OCI-LY7 (cell line): Measurements from ENCODE around the gene RYK. TPM values are rescaled to one million over a fixed set of nuclear protein-coding genes. Genes with fewer than 3 reads are reported as not detected.

Experiments
- BruUV-seq: library from RNA; stranded (reverse); fragments of 400-500 nt; replicated peaks from 2 replicates; lab custom pipeline; 2021; lab: Mats Ljungman, UMichigan
- CTCF ChIA-PET: fragments of 300-600 bp; sonication (Branson Sonifier 250); formaldehyde crosslinking; loops from one replicate; lab custom pipeline; 2022; ENCODE audit warnings: antibody characterized with exemption; ENCODE audit not compliant: unreplicated experiment; lab: Charles Lee
- POLR2A ChIA-PET: fragments of 300-600 bp; sonication (Branson Sonifier 250); formaldehyde crosslinking; loops from one replicate; lab custom pipeline; 2022; ENCODE audit warnings: antibody characterized with exemption; lab: Charles Lee
- DNase-seq: peaks from one replicate; pipeline ENCODE4 v3.0.0-alpha.2; 2015; ENCODE audit warnings: low spot score
- H2AFZ ChIP-seq: fragments of 200-600 bp; sonication (generic), shearing (Covaris generic); 2 replicates; pipeline ENCODE4 v1.6.1; 2014; ENCODE audit warnings: mild to moderate bottlenecking, antibody characterized with exemption, low read length, moderate library complexity
- H3K27ac ChIP-seq: fragments of 200-600 bp; sonication (generic); 2 replicates; pipeline ENCODE4 v1.5.1; 2014; ENCODE audit warnings: mixed run types, low read depth, mild to moderate bottlenecking, moderate library complexity, low read length, inconsistent platforms; ENCODE audit not compliant: poor library complexity, severe bottlenecking
- H3K36me3 ChIP-seq: fragments of 200-600 bp; sonication (generic); 2 replicates; pipeline ENCODE4 v1.6.1; 2014; ENCODE audit warnings: mild to moderate bottlenecking, antibody characterized with exemption, low read length, moderate library complexity, mixed read lengths; ENCODE audit not compliant: insufficient read depth
- H3K4me1 ChIP-seq: fragments of 200-600 bp; sonication (generic); 2 replicates; pipeline ENCODE4 v1.5.1; 2014; ENCODE audit warnings: mild to moderate bottlenecking, low read length; ENCODE audit not compliant: insufficient read depth, poor library complexity, severe bottlenecking
- H3K4me2 ChIP-seq: fragments of 200-600 bp; sonication (generic); 2 replicates; pipeline ENCODE4 v1.6.1; 2014; ENCODE audit warnings: mild to moderate bottlenecking, low read length
- H3K4me3 ChIP-seq: fragments of 200-600 bp; sonication (generic); 2 replicates; pipeline ENCODE4 v1.5.1; 2014; ENCODE audit warnings: mild to moderate bottlenecking, low read depth, low read length; ENCODE audit not compliant: poor library complexity, severe bottlenecking
- H3K79me2 ChIP-seq: fragments of 200-600 bp; sonication (generic); 2 replicates; pipeline ENCODE4 v1.6.1; 2016; ENCODE audit warnings: low read depth, mild to moderate bottlenecking, low read length, moderate library complexity, mixed read lengths; ENCODE audit not compliant: insufficient read depth
- H3K9me2 ChIP-seq: fragments of 200-600 bp; sonication (generic); 2 replicates; pipeline ENCODE4 v1.6.1; 2016; ENCODE audit warnings: mild to moderate bottlenecking, low read length, mixed read lengths; ENCODE audit not compliant: insufficient read depth
- H3K9me3 ChIP-seq: fragments of 200-600 bp; sonication (generic); 2 replicates; pipeline ENCODE4 v1.6.1; 2014; ENCODE audit warnings: mild to moderate bottlenecking, mixed run types, low read length, mixed read lengths
- H4K20me1 ChIP-seq: fragments of 200-600 bp; sonication (generic); 2 replicates; pipeline ENCODE4 v1.6.1; 2014; ENCODE audit warnings: mild to moderate bottlenecking, antibody characterized with exemption, low read length, moderate library complexity, mixed read lengths; ENCODE audit not compliant: insufficient read depth
- EZH2phosphoT487 ChIP-seq: fragments of 200-600 bp; sonication (generic); IDR thresholded peaks from 2 replicates; pipeline ENCODE4 v1.6.1; 2018; ENCODE audit warnings: low read depth, borderline replicate concordance, mild to moderate bottlenecking, mixed run types, antibody characterized with exemption, low read length, moderate library complexity, mixed read lengths
- intact Hi-C: fragments of 100-400 bp; cut with micrococcal nuclease; formaldehyde crosslinking; loops from one replicate; pipeline ENCODE4 v1.10.0; 2022; ENCODE audit not compliant: unreplicated experiment
- total RNA-seq, 2 experiments: library from RNA; depleted of rRNA in 1 of 2; stranded (reverse); fragments of >200 nt in 1 of 2; shearing (Covaris generic) in 1 of 2; gene quantifications; 2 replicates each; pipeline ENCODE4 v1.2.3, GENCODE V29; 2014 to 2022
- TF ChIP-seq, protein P1 (sequence below): fragments of 200-600 bp; sonication (generic); conservative IDR thresholded peaks from 2 replicates; pipeline ENCODE4 v1.5.1; 2014; ENCODE audit warnings: mild to moderate bottlenecking, antibody characterized with exemption, low read length, moderate library complexity, mixed read lengths

Gene RYK
- total RNA-seq, 2 experiments from 2014 or later: 24.8 to 25.5 TPM

GRCh38 chr3:134150476-134150875 is 100.2 kb downstream of the RYK start:
- ChIA-PET POLR2A (interaction anchor here (0.9 kb wide), 1 partner anchor 14 kb away, joined by 3 read pairs; no protein-coding TSS in a partner anchor), CTCF (no interaction called here)
- Histone ChIP-seq H3K9me3 (no peaks in the 10 kb centered on the region), H3K4me1 (no peaks in the 10 kb centered on the region), H3K4me2 (no peak overlapping the region), H3K4me3 (no peak overlapping the region), H3K27ac (no peak overlapping the region), H3K36me3 (no peaks in the 10 kb centered on the region), H2AFZ (no peak overlapping the region), H3K9me2 (no peaks in the 10 kb centered on the region), H3K79me2 (no peaks in the 10 kb centered on the region), H4K20me1 (no peaks in the 10 kb centered on the region)
- BruUV-seq: no TSS peak
- intact Hi-C loops: no loop called here
- no peak for DNase-seq
- TF ChIP-seq, protein P1, sequence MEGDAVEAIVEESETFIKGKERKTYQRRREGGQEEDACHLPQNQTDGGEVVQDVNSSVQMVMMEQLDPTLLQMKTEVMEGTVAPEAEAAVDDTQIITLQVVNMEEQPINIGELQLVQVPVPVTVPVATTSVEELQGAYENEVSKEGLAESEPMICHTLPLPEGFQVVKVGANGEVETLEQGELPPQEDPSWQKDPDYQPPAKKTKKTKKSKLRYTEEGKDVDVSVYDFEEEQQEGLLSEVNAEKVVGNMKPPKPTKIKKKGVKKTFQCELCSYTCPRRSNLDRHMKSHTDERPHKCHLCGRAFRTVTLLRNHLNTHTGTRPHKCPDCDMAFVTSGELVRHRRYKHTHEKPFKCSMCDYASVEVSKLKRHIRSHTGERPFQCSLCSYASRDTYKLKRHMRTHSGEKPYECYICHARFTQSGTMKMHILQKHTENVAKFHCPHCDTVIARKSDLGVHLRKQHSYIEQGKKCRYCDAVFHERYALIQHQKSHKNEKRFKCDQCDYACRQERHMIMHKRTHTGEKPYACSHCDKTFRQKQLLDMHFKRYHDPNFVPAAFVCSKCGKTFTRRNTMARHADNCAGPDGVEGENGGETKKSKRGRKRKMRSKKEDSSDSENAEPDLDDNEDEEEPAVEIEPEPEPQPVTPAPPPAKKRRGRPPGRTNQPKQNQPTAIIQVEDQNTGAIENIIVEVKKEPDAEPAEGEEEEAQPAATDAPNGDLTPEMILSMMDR: no peak
- no peak for TF ChIP-seq EZH2phosphoT487

- TF ChIP-seq EZH2phosphoT487: no peak
- TF ChIP-seq, protein P1: no peak
- POLR2A ChIA-PET: no interaction called here
- intact Hi-C loops: no loop called here
- Histone ChIP-seq H3K36me3 (no peaks in the 10 kb centered on the region), H4K20me1 (no peaks in the 10 kb centered on the region), H3K4me2 (no peak overlapping the region), H2AFZ (no peak overlapping the region), H3K4me3 (no peak overlapping the region), H3K9me3 (no peaks in the 10 kb centered on the region), H3K4me1 (no peaks in the 10 kb centered on the region), H3K27ac (no peak overlapping the region), H3K79me2 (no peaks in the 10 kb centered on the region), H3K9me2 (no peaks in the 10 kb centered on the region)
- CTCF ChIA-PET: no interaction called here
- DNase-seq: no peak
- no TSS peak for BruUV-seq
Observed at GRCh38 chr3:134149286-134149685, 101.4 kb downstream of the RYK start.

GRCh38 chr3:134148534-134148933 is 102.1 kb downstream of the RYK start:
- H3K4me1 ChIP-seq: no peaks in the 10 kb centered on the region
- no peak overlapping the region for H3K4me2 ChIP-seq
- no peak overlapping the region for H2AFZ ChIP-seq
- ChIA-PET CTCF (no interaction called here), POLR2A (interaction anchor here (0.5 kb wide), 1 partner anchor 113 kb away, joined by 5 read pairs; no protein-coding TSS in a partner anchor)
- no TSS peak for BruUV-seq
- no peaks in the 10 kb centered on the region for H3K36me3 ChIP-seq
- no peak for TF ChIP-seq EZH2phosphoT487
- TF ChIP-seq, protein P1: no peak
- H3K4me3 ChIP-seq: no peak overlapping the region
- intact Hi-C loops: no loop called here
- no peaks in the 10 kb centered on the region for H3K79me2 ChIP-seq
- H3K9me3 ChIP-seq: no peaks in the 10 kb centered on the region
- DNase-seq: no peak
- H4K20me1 ChIP-seq: no peaks in the 10 kb centered on the region
- H3K27ac ChIP-seq: no peak overlapping the region
- H3K9me2 ChIP-seq: no peaks in the 10 kb centered on the region
